Progenitor cell of endocrine pancreas (in vitro differentiated cells): ENCODE results near the gene PAPPA2. TPM values are rescaled to one million over a fixed set of nuclear protein-coding genes. Genes with fewer than 3 reads are reported as not detected.

Source experiments
- DNase-seq: peaks from one replicate; pipeline ENCODE4 v3.0.0; 2021; ENCODE audit warnings: low spot score; ENCODE audit not compliant: unreplicated experiment
- H3K27ac Mint-ChIP-seq: 2 replicates; pipeline ENCODE4 v1.8.0; 2021; ENCODE audit warnings: mild to moderate bottlenecking, moderate library complexity, mixed read lengths
- H3K27me3 Mint-ChIP-seq: 2 replicates; pipeline ENCODE4 v1.8.0; 2021; ENCODE audit warnings: mixed read lengths
- H3K36me3 Mint-ChIP-seq: 2 replicates; pipeline ENCODE4 v1.8.0; 2022; ENCODE audit warnings: mixed read lengths; ENCODE audit not compliant: insufficient read depth
- H3K4me1 Mint-ChIP-seq: 2 replicates; pipeline ENCODE4 v1.8.0; 2021; ENCODE audit warnings: low read depth, mixed read lengths
- H3K4me3 Mint-ChIP-seq: 2 replicates; pipeline ENCODE4 v1.8.0; 2021; ENCODE audit warnings: low read depth, mild to moderate bottlenecking, moderate library complexity, mixed read lengths
- H3K9me3 Mint-ChIP-seq: 2 replicates; pipeline ENCODE4 v1.8.0; 2021; ENCODE audit warnings: low read depth, mixed read lengths
- total RNA-seq: library from RNA; stranded (reverse); gene quantifications from 2 replicates; pipeline ENCODE4 v1.2.1, GENCODE V29; 2021
- TF ChIP-seq, protein P1 (sequence below): fragments of 200-600 bp; sonication (generic); IDR thresholded peaks from one replicate; pipeline ENCODE4 v1.5.0; 2021; ENCODE audit warnings: antibody characterized with exemption, mild to moderate bottlenecking; ENCODE audit not compliant: unreplicated experiment

PAPPA2 gene
- total RNA-seq, 1 donor from 2014 or later = 4.1 TPM

DNA sequence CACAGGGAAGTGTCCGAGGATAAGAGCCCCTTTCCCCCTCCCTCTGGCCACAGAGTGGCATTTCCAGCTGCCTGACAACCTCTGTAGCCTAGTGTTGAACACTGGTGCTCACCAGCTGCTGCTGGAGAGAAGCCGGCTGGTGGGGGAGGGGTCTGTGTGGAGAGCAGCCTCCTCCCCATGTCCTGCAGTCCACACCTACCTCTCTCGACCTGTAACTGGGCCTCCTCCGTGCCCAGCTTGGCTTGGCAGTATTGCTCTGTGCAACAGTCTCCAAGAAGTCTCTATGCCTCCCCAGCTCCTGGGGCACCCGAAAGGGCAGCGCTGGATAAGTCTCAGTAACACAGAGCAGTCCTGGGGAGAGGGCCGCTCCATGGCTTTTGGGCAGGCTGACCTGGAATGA lies 17.0 kb downstream of the PAPPA2 start:
- no peaks in the 10 kb centered on the region for H3K27me3 Mint-ChIP-seq
- TF ChIP-seq, protein P1, sequence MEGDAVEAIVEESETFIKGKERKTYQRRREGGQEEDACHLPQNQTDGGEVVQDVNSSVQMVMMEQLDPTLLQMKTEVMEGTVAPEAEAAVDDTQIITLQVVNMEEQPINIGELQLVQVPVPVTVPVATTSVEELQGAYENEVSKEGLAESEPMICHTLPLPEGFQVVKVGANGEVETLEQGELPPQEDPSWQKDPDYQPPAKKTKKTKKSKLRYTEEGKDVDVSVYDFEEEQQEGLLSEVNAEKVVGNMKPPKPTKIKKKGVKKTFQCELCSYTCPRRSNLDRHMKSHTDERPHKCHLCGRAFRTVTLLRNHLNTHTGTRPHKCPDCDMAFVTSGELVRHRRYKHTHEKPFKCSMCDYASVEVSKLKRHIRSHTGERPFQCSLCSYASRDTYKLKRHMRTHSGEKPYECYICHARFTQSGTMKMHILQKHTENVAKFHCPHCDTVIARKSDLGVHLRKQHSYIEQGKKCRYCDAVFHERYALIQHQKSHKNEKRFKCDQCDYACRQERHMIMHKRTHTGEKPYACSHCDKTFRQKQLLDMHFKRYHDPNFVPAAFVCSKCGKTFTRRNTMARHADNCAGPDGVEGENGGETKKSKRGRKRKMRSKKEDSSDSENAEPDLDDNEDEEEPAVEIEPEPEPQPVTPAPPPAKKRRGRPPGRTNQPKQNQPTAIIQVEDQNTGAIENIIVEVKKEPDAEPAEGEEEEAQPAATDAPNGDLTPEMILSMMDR = no peak
- H3K27ac Mint-ChIP-seq = no peak overlapping the region
- no peaks in the 10 kb centered on the region for H3K9me3 Mint-ChIP-seq
- H3K4me3 Mint-ChIP-seq = no peak overlapping the region
- H3K36me3 Mint-ChIP-seq = no peaks in the 10 kb centered on the region
- H3K4me1 Mint-ChIP-seq = no peaks in the 10 kb centered on the region
- DNase-seq = no peak

DNA sequence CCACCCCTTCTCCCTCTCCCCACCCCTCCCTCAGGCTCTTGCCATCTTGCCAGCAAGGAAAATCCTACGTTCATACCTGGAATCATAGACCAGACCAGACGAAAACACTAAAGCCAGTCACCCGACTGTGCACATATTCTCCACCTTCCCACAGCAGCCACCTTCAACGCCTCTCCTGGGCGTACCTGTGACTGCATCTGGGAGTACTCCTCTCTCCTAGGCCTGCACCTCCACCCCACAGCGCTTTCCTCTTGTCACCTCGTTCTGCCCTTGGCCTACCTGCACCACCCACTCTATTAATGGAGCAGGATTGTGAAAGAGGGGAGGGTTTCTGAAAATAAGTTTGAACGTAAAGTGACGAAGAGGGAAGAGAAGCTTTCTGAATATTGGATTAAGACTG lies 17.8 kb downstream of the PAPPA2 start:
- Mint-ChIP-seq H3K27ac (no peak overlapping the region), H3K36me3 (no peaks in the 10 kb centered on the region), H3K4me3 (no peak overlapping the region), H3K27me3 (no peaks in the 10 kb centered on the region), H3K4me1 (no peaks in the 10 kb centered on the region), H3K9me3 (no peaks in the 10 kb centered on the region)
- TF ChIP-seq, protein P1 = no peak
- DNase-seq = no peak

DNA sequence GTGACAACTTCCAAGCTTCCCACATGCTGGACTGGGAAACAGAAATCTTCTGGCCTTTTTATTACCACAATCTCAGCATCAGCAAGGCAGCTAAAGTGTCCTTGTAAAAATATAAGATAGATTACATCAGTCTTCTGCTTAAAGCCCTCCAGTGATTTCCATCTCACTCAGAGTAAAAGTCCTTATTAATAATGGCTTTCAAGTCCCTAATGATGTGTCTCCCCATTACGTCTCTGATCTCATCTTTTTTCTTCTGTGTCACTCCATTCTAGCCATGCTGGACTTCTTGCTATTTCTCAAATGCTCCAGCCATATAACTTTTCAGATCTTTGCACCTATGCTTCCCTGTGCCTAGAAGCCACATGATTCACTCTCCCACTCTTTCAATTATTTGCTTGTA lies 22.1 kb downstream of the PAPPA2 start:
- Mint-ChIP-seq H3K4me1 (no peaks in the 10 kb centered on the region), H3K27me3 (no peaks in the 10 kb centered on the region), H3K36me3 (no peaks in the 10 kb centered on the region), H3K9me3 (no peaks in the 10 kb centered on the region), H3K4me3 (no peak overlapping the region), H3K27ac (no peak overlapping the region)
- TF ChIP-seq, protein P1 = no peak
- no peak for DNase-seq

DNA sequence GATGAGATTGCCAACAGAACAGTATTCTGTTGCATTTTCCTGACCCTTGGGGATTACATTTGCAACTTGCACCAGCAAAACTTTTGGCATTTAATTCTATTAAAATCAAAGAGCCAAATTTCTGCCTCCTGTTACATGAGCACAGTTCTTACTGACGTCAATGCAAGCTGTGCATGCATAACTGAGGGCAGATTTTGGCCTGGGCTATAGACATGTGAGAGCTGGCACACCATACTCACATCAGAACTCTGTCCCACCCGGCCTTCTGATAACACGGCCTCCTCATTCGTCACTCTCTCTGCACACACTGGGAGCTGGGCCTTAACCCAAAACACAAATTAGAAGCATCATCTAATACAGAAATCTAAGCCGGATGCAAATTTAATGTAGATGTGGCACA lies 31.5 kb downstream of the PAPPA2 start:
- Mint-ChIP-seq H3K27ac (no peak overlapping the region), H3K27me3 (no peaks in the 10 kb centered on the region), H3K4me3 (no peak overlapping the region), H3K9me3 (no peaks in the 10 kb centered on the region), H3K4me1 (peaks cover 1% of the 10 kb centered on the region), H3K36me3 (no peaks in the 10 kb centered on the region)
- TF ChIP-seq, protein P1 = no peak
- DNase-seq = no peak

DNA sequence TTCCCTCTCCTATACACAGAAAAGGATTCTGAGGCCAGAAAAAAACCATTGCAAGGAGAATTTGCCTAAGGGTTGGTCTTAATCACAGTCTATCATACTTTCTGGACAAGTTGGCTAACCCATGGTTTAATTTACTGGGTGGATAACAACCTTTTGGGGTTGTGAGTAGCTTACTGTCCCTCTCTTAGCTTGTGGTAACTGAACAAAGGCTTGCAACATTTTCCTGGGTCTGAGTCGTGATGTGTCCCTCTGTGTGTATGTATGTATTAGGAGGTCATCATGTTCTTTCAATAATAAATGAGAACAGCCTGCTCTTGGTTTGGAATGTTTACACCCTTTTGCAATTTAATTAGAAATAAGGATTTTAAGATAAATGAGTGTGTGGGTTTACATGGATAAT lies 36.7 kb downstream of the PAPPA2 start:
- TF ChIP-seq, protein P1 = no peak
- Mint-ChIP-seq H3K36me3 (no peaks in the 10 kb centered on the region), H3K4me3 (no peak overlapping the region), H3K4me1 (no peaks in the 10 kb centered on the region), H3K27me3 (no peaks in the 10 kb centered on the region), H3K9me3 (no peaks in the 10 kb centered on the region), H3K27ac (no peak overlapping the region)
- no peak for DNase-seq

DNA sequence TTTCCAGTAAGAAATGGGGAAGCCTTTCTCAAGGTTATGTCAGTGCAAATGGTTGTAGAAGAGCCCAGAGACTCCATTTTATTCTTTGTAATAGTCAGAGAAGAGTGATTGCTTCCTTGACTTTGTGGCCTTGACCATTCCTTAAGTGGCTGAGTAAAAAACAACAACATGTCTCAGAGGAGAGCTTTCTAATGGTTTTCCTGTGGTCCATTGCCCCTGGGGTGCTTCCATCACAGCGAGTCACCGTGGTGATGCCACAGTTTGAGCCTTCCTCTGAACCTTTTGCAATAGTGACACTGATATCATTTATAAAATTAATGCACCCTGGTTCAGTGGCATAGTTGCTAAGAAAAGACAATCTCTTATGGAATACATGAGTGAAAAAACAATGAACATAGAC lies 38.6 kb downstream of the PAPPA2 start:
- Mint-ChIP-seq H3K9me3 (peaks cover 5% of the 10 kb centered on the region), H3K4me1 (peaks cover 5% of the 10 kb centered on the region), H3K27ac (no peak overlapping the region), H3K4me3 (no peak overlapping the region), H3K36me3 (no peaks in the 10 kb centered on the region), H3K27me3 (no peaks in the 10 kb centered on the region)
- no peak for DNase-seq
- TF ChIP-seq, protein P1 = no peak
